Osteoblast (primary cell): ENCODE results near the gene VSTM2B. TPM values are rescaled to one million over a fixed set of nuclear protein-coding genes. Genes with fewer than 3 reads are reported as not detected.

ENCODE experiments used
- DNase-seq: peaks from one replicate; pipeline ENCODE4 v3.0.0; 2011; ENCODE audit warnings: low spot score, mixed read lengths; ENCODE audit not compliant: insufficient read length; ENCODE audit errors: missing footprints
- H2AFZ ChIP-seq: 2 replicates; pipeline ENCODE4 v1.6.0; 2011; ENCODE audit warnings: mild to moderate bottlenecking, low read length
- H3K27ac ChIP-seq: 2 replicates; pipeline ENCODE4 v1.5.1; 2011; ENCODE audit warnings: mild to moderate bottlenecking, low read depth, low read length, moderate library complexity
- H3K27me3 ChIP-seq: 2 replicates; pipeline ENCODE4 v1.6.0; 2012; ENCODE audit warnings: mild to moderate bottlenecking, control low read depth, inconsistent platforms, low read length, moderate library complexity; ENCODE audit not compliant: insufficient read depth
- H3K36me3 ChIP-seq: 2 replicates; pipeline ENCODE4 v1.5.1; 2011; ENCODE audit warnings: mild to moderate bottlenecking, low read length, control low read depth, moderate library complexity; ENCODE audit not compliant: insufficient read depth
- H3K4me1 ChIP-seq: 2 replicates; pipeline ENCODE4 v1.5.1; 2011; ENCODE audit warnings: mild to moderate bottlenecking, low read length, control low read depth, moderate library complexity; ENCODE audit not compliant: insufficient read depth
- H3K4me2 ChIP-seq: 2 replicates; pipeline ENCODE4 v1.6.0; 2011; ENCODE audit warnings: mild to moderate bottlenecking, low read length; ENCODE audit not compliant: insufficient read depth
- H3K4me3 ChIP-seq: fragments of 200-600 bp; sonication (generic); 3 replicates; pipeline ENCODE4 v1.5.1; 2012; ENCODE audit warnings: mild to moderate bottlenecking, low read length, inconsistent platforms; ENCODE audit not compliant: insufficient read depth
- H3K79me2 ChIP-seq: 2 replicates; pipeline ENCODE4 v1.6.0; 2012; ENCODE audit warnings: mild to moderate bottlenecking, low read length, control low read depth, inconsistent platforms; ENCODE audit not compliant: insufficient read depth
- H3K9me3 ChIP-seq: 2 replicates; pipeline ENCODE4 v1.5.1; 2011; ENCODE audit warnings: low read depth, low read length, control low read depth
- H4K20me1 ChIP-seq: 2 replicates; pipeline ENCODE4 v1.6.0; 2012; ENCODE audit warnings: mild to moderate bottlenecking, low read length, control low read depth; ENCODE audit not compliant: insufficient read depth
- CTCF ChIP-seq: IDR thresholded peaks from 2 replicates; pipeline ENCODE4 v1.5.1; 2011; ENCODE audit warnings: mild to moderate bottlenecking, low read depth, low read length, moderate library complexity; ENCODE audit errors: extremely low read depth
- total RNA-seq: library from RNA; depleted of rRNA; stranded (reverse); fragments of >200 nt; gene quantifications from 2 replicates; pipeline ENCODE4 v1.2.3, GENCODE V29; 2012

The VSTM2B gene
- total RNA-seq, 1 donor = not detected

- no peak for TF ChIP-seq CTCF
- H3K4me1 ChIP-seq = no peaks in the 10 kb centered on the region
- no peak for DNase-seq
- H3K9me3 ChIP-seq = no peaks in the 10 kb centered on the region
- H3K27me3 ChIP-seq = peaks cover 24% of the 10 kb centered on the region
- no peak overlapping the region for H3K4me2 ChIP-seq
- H2AFZ ChIP-seq = no peak overlapping the region
- no peaks in the 10 kb centered on the region for H3K79me2 ChIP-seq
- no peaks in the 10 kb centered on the region for H4K20me1 ChIP-seq
- no peak overlapping the region for H3K4me3 ChIP-seq
- H3K27ac ChIP-seq = no peak overlapping the region
- no peaks in the 10 kb centered on the region for H3K36me3 ChIP-seq
These were observed 72.2 kb downstream of the VSTM2B start for GRCh38 chr19:29598036-29598435.

- TF ChIP-seq CTCF = no peak
- Histone ChIP-seq H3K4me2 (no peak overlapping the region), H3K9me3 (no peaks in the 10 kb centered on the region), H3K36me3 (no peaks in the 10 kb centered on the region), H3K4me1 (no peaks in the 10 kb centered on the region), H3K27me3 (peaks cover 24% of the 10 kb centered on the region), H3K79me2 (no peaks in the 10 kb centered on the region), H3K4me3 (no peak overlapping the region), H2AFZ (no peak overlapping the region), H3K27ac (no peak overlapping the region), H4K20me1 (no peaks in the 10 kb centered on the region)
- DNase-seq = no peak
These were observed 72.7 kb downstream of the VSTM2B start for GRCh38 chr19:29598496-29598895.

- no peaks in the 10 kb centered on the region for H3K36me3 ChIP-seq
- H3K79me2 ChIP-seq = peaks cover 20% of the 10 kb centered on the region
- H3K27me3 ChIP-seq = peaks cover 11% of the 10 kb centered on the region
- H3K9me3 ChIP-seq = no peaks in the 10 kb centered on the region
- H3K27ac ChIP-seq = no peak overlapping the region
- H2AFZ ChIP-seq = no peak overlapping the region
- H3K4me1 ChIP-seq = peaks cover 12% of the 10 kb centered on the region
- no peak for TF ChIP-seq CTCF
- no peak overlapping the region for H3K4me2 ChIP-seq
- no peak for DNase-seq
- H4K20me1 ChIP-seq = no peaks in the 10 kb centered on the region
- H3K4me3 ChIP-seq = no peak overlapping the region
These were observed 77.5 kb downstream of the VSTM2B start for GRCh38 chr19:29603308-29603707.

- no peak for TF ChIP-seq CTCF
- H2AFZ ChIP-seq = peak within 1 kb of the TSS; percentile 99
- peak within 1 kb of the TSS; percentile 95 for H3K4me2 ChIP-seq
- peak within 1 kb of the TSS; percentile 92 for H3K4me3 ChIP-seq
- H3K27me3 ChIP-seq = no peaks in the 10 kb centered on the region
- H3K79me2 ChIP-seq = peaks cover 20% of the 10 kb centered on the region
- peak within 1 kb of the TSS; percentile 97 for H3K27ac ChIP-seq
- peaks cover 12% of the 10 kb centered on the region for H3K36me3 ChIP-seq
- no peaks in the 10 kb centered on the region for H3K9me3 ChIP-seq
- no peaks in the 10 kb centered on the region for H4K20me1 ChIP-seq
- peak; percentile 99 for DNase-seq
- H3K4me1 ChIP-seq = peaks cover 12% of the 10 kb centered on the region
These were observed 80.0 kb downstream of the VSTM2B start, which contains the start of gene POP4 for GRCh38 chr19:29605653-29606419. TSS of gene POP4 (plus strand) at chr19:29606283. CDS start at chr19:29606319, 36 bp downstream.
